ENCODE results near the gene CAV1. TPM values are rescaled to one million over a fixed set of nuclear protein-coding genes. Genes with fewer than 3 reads are reported as not detected.

The CAV1 gene
- total RNA-seq, 4 donors from 2014 or later, result 52.2 to 73.8 (median 62.2) TPM

DNA sequence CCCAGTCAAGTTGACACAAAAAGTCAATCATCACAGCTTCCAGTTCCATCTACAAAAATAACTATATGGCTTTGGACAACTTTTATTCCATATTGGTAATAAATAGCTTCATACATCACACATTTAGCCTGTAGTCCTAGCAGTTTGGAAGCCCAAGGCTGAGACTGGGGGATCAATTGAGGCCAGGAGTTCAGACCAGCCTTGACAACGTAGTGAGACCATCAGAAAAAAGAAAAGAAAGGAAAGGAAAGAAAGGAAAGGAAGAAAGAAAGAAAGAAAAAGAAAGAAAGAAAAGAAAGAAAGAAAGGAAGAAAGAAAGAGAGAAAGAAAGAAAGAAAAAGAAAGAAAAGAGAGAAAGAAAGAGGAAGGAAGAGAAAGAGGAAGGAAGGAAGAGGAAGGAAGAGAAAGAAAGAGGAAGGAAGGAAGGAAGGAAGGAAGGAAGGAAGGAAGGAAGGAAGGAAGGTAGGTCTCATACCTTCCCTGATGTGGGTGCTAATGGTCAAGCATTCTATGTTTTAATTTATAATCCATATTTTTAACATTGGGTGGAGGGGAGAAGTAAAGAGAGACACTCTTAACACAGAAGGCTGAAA lies 37.8 kb downstream of the CAV1 start:
- DNase-seq, result no peak
- in situ Hi-C loops (cut with MboI; ENCODE audit: low pct_ligation_motif_present in 1 of 4, low pct_unique_long_range_greater_than_20kb in 1 of 4, low sequenced_read_pairs in 3 of 4), result no loop called here
- Histone ChIP-seq H3K4me3 (no peak overlapping the region), H3K4me1 (peaks cover 0 to 6% (median 0%) of the 10 kb centered on the region in 4 donors), H3K27me3 (no peaks in the 10 kb centered on the region), H3K9me3 (no peaks in the 10 kb centered on the region), H3K36me3 (no peaks in the 10 kb centered on the region), H3K27ac (no peak overlapping the region)
- intact Hi-C loops (cut with DNase I; ENCODE audit: low total_unique reads), result no loop called here
- 81 to 100% methylated on average over 1 of the region's 1 CpG for WGBS, 2 donors (ENCODE audit: low coverage in 1 of 2)
- no peak for TF ChIP-seq CTCF (IDR thresholded peaks at IDR 0.05)
- no peak for TF ChIP-seq EP300 (IDR thresholded peaks at IDR 0.05; ENCODE audit: low read depth)
- no peak for TF ChIP-seq POLR2AphosphoS5 (IDR thresholded peaks at IDR 0.05)
- TF ChIP-seq POLR2A (IDR thresholded peaks at IDR 0.05), result no peak

DNA sequence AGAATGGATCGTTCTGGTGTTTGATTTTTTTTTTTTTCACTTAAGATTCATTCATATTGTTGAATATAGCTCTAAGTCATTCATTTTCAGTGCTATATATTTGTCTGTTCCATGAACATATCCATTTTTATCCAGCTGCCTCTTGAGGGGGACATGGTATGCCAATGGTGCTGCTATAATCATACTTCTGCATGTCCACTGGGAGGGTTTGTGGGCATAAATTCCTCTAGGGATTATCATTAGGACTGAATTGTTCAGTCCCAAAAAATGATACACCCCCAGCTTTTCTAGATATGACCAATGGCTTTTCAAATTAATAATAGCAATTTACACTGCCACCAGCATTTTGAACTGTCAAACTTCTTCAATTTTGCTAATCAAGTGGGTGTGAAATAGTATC lies 41.1 kb downstream of the CAV1 start:
- H3K36me3 ChIP-seq, result no peaks in the 10 kb centered on the region
- no peaks in the 10 kb centered on the region for H3K27me3 ChIP-seq
- no peak for DNase-seq
- intact Hi-C loops (cut with DNase I; ENCODE audit: low total_unique reads) (no loop called here), in situ Hi-C loops (cut with MboI; ENCODE audit: low pct_ligation_motif_present in 1 of 4, low pct_unique_long_range_greater_than_20kb in 1 of 4, low sequenced_read_pairs in 3 of 4) (no loop called here)
- TF ChIP-seq CTCF (IDR thresholded peaks at IDR 0.05) (no peak), POLR2AphosphoS5 (IDR thresholded peaks at IDR 0.05) (no peak), POLR2A (IDR thresholded peaks at IDR 0.05) (no peak), EP300 (IDR thresholded peaks at IDR 0.05; ENCODE audit: low read depth) (no peak)
- no peak overlapping the region for H3K27ac ChIP-seq
- H3K4me1 ChIP-seq, result no peaks in the 10 kb centered on the region
- H3K9me3 ChIP-seq, result no peaks in the 10 kb centered on the region
- no peak overlapping the region for H3K4me3 ChIP-seq
- WGBS, 2 donors (ENCODE audit: low coverage in 1 of 2), result 73 to 74% methylated on average over 1 of the region's 1 CpG

- Histone ChIP-seq H3K36me3 (no peaks in the 10 kb centered on the region), H3K27me3 (no peaks in the 10 kb centered on the region), H3K9me3 (no peaks in the 10 kb centered on the region), H3K27ac (no peak overlapping the region), H3K4me1 (no peaks in the 10 kb centered on the region), H3K4me3 (no peak overlapping the region)
- DNase-seq, result no peak
- intact Hi-C loops (cut with DNase I; ENCODE audit: low total_unique reads), result no loop called here
- TF ChIP-seq POLR2A (IDR thresholded peaks at IDR 0.05) (no peak), POLR2AphosphoS5 (IDR thresholded peaks at IDR 0.05) (no peak), CTCF (IDR thresholded peaks at IDR 0.05) (no peak), EP300 (IDR thresholded peaks at IDR 0.05; ENCODE audit: low read depth) (no peak)
- in situ Hi-C loops (cut with MboI; ENCODE audit: low pct_ligation_motif_present in 1 of 4, low pct_unique_long_range_greater_than_20kb in 1 of 4, low sequenced_read_pairs in 3 of 4), result no loop called here
Measured at GRCh38 chr7:116566666-116567065, 41.8 kb downstream of the CAV1 start.

DNA sequence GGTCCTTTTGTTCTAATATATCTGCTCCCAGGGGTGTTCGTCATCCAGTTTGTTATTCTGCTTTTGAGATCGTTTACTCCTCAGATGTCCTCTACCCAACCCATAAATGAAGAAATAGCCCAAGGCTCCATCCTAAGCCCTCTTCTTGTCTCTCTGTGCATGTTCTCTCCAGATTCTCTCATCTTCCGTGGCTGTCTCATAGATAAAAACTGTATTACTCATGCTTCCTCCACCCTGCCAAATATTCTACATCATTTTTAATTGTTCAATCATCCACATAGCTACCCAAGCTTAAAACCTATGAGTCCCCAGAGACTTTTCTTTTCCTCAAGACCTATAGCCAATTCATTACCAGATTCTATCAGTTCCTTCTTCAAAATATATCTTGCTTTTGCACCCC lies 44.9 kb downstream of the CAV1 start:
- H3K4me3 ChIP-seq, result no peak overlapping the region
- H3K27me3 ChIP-seq, result no peaks in the 10 kb centered on the region
- WGBS, 2 donors (ENCODE audit: low coverage in 1 of 2), result 40 to 73% methylated on average over 2 to 3 of the region's 3 CpGs
- no peak for DNase-seq
- H3K27ac ChIP-seq, result no peak overlapping the region
- H3K9me3 ChIP-seq, result no peaks in the 10 kb centered on the region
- no peaks in the 10 kb centered on the region for H3K36me3 ChIP-seq
- TF ChIP-seq CTCF (IDR thresholded peaks at IDR 0.05) (no peak), POLR2A (IDR thresholded peaks at IDR 0.05) (no peak), POLR2AphosphoS5 (IDR thresholded peaks at IDR 0.05) (no peak), EP300 (IDR thresholded peaks at IDR 0.05; ENCODE audit: low read depth) (no peak)
- in situ Hi-C loops (cut with MboI; ENCODE audit: low pct_ligation_motif_present in 1 of 4, low pct_unique_long_range_greater_than_20kb in 1 of 4, low sequenced_read_pairs in 3 of 4), result no loop called here
- intact Hi-C loops (cut with DNase I; ENCODE audit: low total_unique reads), result no loop called here
- peaks cover 0 to 10% (median 9%) of the 10 kb centered on the region in 4 donors for H3K4me1 ChIP-seq
